SU-DHL-6 (cell line): ENCODE results near the gene PPP2R1A.

Experiments
- H2AFZ ChIP-seq: fragments of 200-600 bp; sonication (generic); 2 replicates; pipeline ENCODE4 v1.6.1; 2014; ENCODE audit warnings: low read depth, mild to moderate bottlenecking, moderate library complexity, mixed read lengths, antibody characterized with exemption, low read length; ENCODE audit not compliant: severe bottlenecking
- H3F3A ChIP-seq: fragments of 200-600 bp; shearing (Covaris generic); 2 replicates; pipeline ENCODE4 v1.6.0; 2016; ENCODE audit warnings: antibody characterized with exemption, mild to moderate bottlenecking; ENCODE audit not compliant: insufficient read depth
- H3K27ac ChIP-seq: fragments of 200-600 bp; sonication (generic); 2 replicates; pipeline ENCODE4 v1.5.1; 2016; ENCODE audit warnings: low read depth, mild to moderate bottlenecking, low read length, moderate library complexity, mixed read lengths
- H3K27me3 ChIP-seq: fragments of 200-600 bp; sonication (generic), shearing (Covaris generic); 2 replicates; pipeline ENCODE4 v1.6.0; 2014; ENCODE audit warnings: mild to moderate bottlenecking, low read length
- H3K36me3 ChIP-seq: fragments of 200-600 bp; sonication (generic); 2 replicates; pipeline ENCODE4 v1.6.1; 2014; ENCODE audit warnings: mild to moderate bottlenecking, low read length, mixed read lengths
- H3K4me2 ChIP-seq: fragments of 300-600, 200-600 bp; shearing (Covaris generic), sonication (generic); 2 replicates; pipeline ENCODE4 v1.6.0; 2014; ENCODE audit warnings: low read length, low read depth, mild to moderate bottlenecking; ENCODE audit not compliant: poor library complexity, severe bottlenecking
- H3K4me3 ChIP-seq: fragments of 200-600 bp; sonication (generic); 2 replicates; pipeline ENCODE4 v1.5.1; 2014; ENCODE audit warnings: antibody characterized with exemption, low read length, mild to moderate bottlenecking, mixed read lengths; ENCODE audit not compliant: insufficient read depth, poor library complexity, severe bottlenecking
- H3K79me2 ChIP-seq: fragments of 200-600 bp; sonication (generic); 2 replicates; pipeline ENCODE4 v1.6.1; 2014; ENCODE audit warnings: mild to moderate bottlenecking, low read length, moderate library complexity; ENCODE audit not compliant: insufficient read depth
- H3K9ac ChIP-seq: fragments of 200-600 bp; sonication (generic); 2 replicates; pipeline ENCODE4 v1.7.0; 2014; ENCODE audit warnings: mild to moderate bottlenecking, low read length
- H3K9me2 ChIP-seq: fragments of 200-600 bp; sonication (generic); replicated peaks from 2 replicates; pipeline ENCODE4 v1.6.1; 2014; ENCODE audit warnings: low read length; ENCODE audit not compliant: insufficient read depth
- H3K9me3 ChIP-seq: fragments of 200-600 bp; sonication (generic); 2 replicates; pipeline ENCODE4 v1.6.1; 2014; ENCODE audit warnings: low read length, mixed read lengths; ENCODE audit not compliant: insufficient read depth
- H4K20me1 ChIP-seq: fragments of 200-600 bp; sonication (generic); 2 replicates; pipeline ENCODE4 v1.6.1; 2014; ENCODE audit warnings: low read depth, mild to moderate bottlenecking, antibody characterized with exemption, low read length, moderate library complexity, mixed read lengths
- CTCF ChIP-seq: fragments of 200-600 bp; sonication (generic); IDR thresholded peaks from one replicate; pipeline ENCODE4 v1.5.1; 2017; ENCODE audit warnings: antibody characterized with exemption, mild to moderate bottlenecking, low read length, moderate library complexity; ENCODE audit not compliant: insufficient read depth, poor library complexity, severe bottlenecking
- EZH2phosphoT487 ChIP-seq: fragments of 200-600 bp; sonication (generic), shearing (Covaris generic); conservative IDR thresholded peaks from 2 replicates; pipeline ENCODE4 v1.6.1; 2018; ENCODE audit warnings: mild to moderate bottlenecking, antibody characterized with exemption, low read length, moderate library complexity, mixed read lengths

PPP2R1A gene

GRCh38 chr19:52230685-52231084 lies 40.8 kb downstream of the PPP2R1A start:
- no peak overlapping the region for H3K4me3 ChIP-seq
- no peaks in the 10 kb centered on the region for H3K36me3 ChIP-seq
- no peaks in the 10 kb centered on the region for H3F3A ChIP-seq
- no peak overlapping the region for H2AFZ ChIP-seq
- no peaks in the 10 kb centered on the region for H3K9me3 ChIP-seq
- no peaks in the 10 kb centered on the region for H3K27me3 ChIP-seq
- H3K79me2 ChIP-seq: no peaks in the 10 kb centered on the region
- TF ChIP-seq CTCF (no peak), EZH2phosphoT487 (no peak)
- no peaks in the 10 kb centered on the region for H4K20me1 ChIP-seq
- H3K27ac ChIP-seq: no peak overlapping the region
- H3K4me2 ChIP-seq: no peak overlapping the region
- H3K9me2 ChIP-seq: no peaks in the 10 kb centered on the region
- no peak overlapping the region for H3K9ac ChIP-seq

- Histone ChIP-seq H3K27ac (no peak overlapping the region), H3K36me3 (no peaks in the 10 kb centered on the region), H3K79me2 (no peaks in the 10 kb centered on the region), H3K27me3 (no peaks in the 10 kb centered on the region), H2AFZ (no peak overlapping the region), H3K9me3 (no peaks in the 10 kb centered on the region), H3K4me2 (no peak overlapping the region), H3K9me2 (no peaks in the 10 kb centered on the region), H4K20me1 (no peaks in the 10 kb centered on the region), H3K9ac (no peak overlapping the region), H3F3A (no peaks in the 10 kb centered on the region), H3K4me3 (no peak overlapping the region)
- no peak for TF ChIP-seq EZH2phosphoT487
- no peak for TF ChIP-seq CTCF
Observed at GRCh38 chr19:52231154-52231910, 41.5 kb downstream of the PPP2R1A start.

- no peaks in the 10 kb centered on the region for H3K9me2 ChIP-seq
- H3K79me2 ChIP-seq: no peaks in the 10 kb centered on the region
- TF ChIP-seq EZH2phosphoT487 (no peak), CTCF (no peak)
- no peak overlapping the region for H3K27ac ChIP-seq
- no peak overlapping the region for H2AFZ ChIP-seq
- no peak overlapping the region for H3K9ac ChIP-seq
- no peaks in the 10 kb centered on the region for H3K27me3 ChIP-seq
- no peaks in the 10 kb centered on the region for H3K9me3 ChIP-seq
- no peaks in the 10 kb centered on the region for H3F3A ChIP-seq
- no peaks in the 10 kb centered on the region for H3K36me3 ChIP-seq
- H4K20me1 ChIP-seq: no peaks in the 10 kb centered on the region
- no peak overlapping the region for H3K4me3 ChIP-seq
- H3K4me2 ChIP-seq: no peak overlapping the region
Observed at GRCh38 chr19:52234406-52234805, 44.6 kb downstream of the PPP2R1A start.
